AG04449 (cell line): ENCODE data around the gene NFS1.

Source experiments
- CTCF ChIA-PET: fragments of 350-600 bp; formaldehyde crosslinking; extraction: SDS; loops from one replicate; lab custom pipeline; 2021; ENCODE audit warnings: antibody characterized with exemption; lab: Yijun Ruan, JAX
- POLR2A ChIA-PET: fragments of 400-600, 350-600 bp; formaldehyde crosslinking; extraction: SDS; loops from one replicate; lab custom pipeline; 2020; ENCODE audit warnings: antibody characterized with exemption, inconsistent platforms; lab: Yijun Ruan, JAX
- DNase-seq: peaks from one replicate; pipeline ENCODE4 v3.0.0-alpha.2; 2010; ENCODE audit warnings: low read depth, low spot score
- H3K4me3 ChIP-seq: 2 replicates; pipeline ENCODE4 v1.5.1; 2011; ENCODE audit warnings: low read depth, mild to moderate bottlenecking, control low read depth, low read length
- CTCF ChIP-seq: IDR thresholded peaks from one replicate; pipeline ENCODE4 v1.5.1; 2011; ENCODE audit warnings: mild to moderate bottlenecking, moderate library complexity, low read length, control low read depth, inconsistent platforms; ENCODE audit not compliant: insufficient read depth; ENCODE audit errors: missing control alignments

Gene NFS1

GRCh38 chr20:35734374-35734773 is 35.2 kb upstream of the NFS1 start:
- H3K4me3 ChIP-seq = no peak overlapping the region
- CTCF ChIA-PET = interaction anchor here (1.2 kb wide), 1 partner anchor 20 kb away, joined by 4 read pairs; no protein-coding TSS in a partner anchor
- TF ChIP-seq CTCF = no peak

GRCh38 chr20:35732644-35732982 is 33.5 kb upstream of the NFS1 start:
- ChIA-PET CTCF (interaction anchor here (0.8 kb wide), 1 partner anchor 152 kb away, joined by 3 read pairs; no protein-coding TSS in a partner anchor), POLR2A (interaction anchor here (1.8 kb wide), 1 partner anchor 10 kb away, joined by 8 read pairs; the partner anchor contains the start of gene RBM39)
- no peak for TF ChIP-seq CTCF
- no peak overlapping the region for H3K4me3 ChIP-seq
- no peak for DNase-seq

More at GRCh38 chr20:35734374-35734773, 35.2 kb upstream of the NFS1 start:
- DNase-seq = no peak
- POLR2A ChIA-PET = interaction anchor here (1.4 to 2.3 kb wide), 3 partner anchors 8 to 150 kb away, joined by 3 to 8 read pairs (median 6); partner anchors contain the start of gene RBM39

GRCh38 chr20:35731862-35732643 is 32.9 kb upstream of the NFS1 start:
- ChIA-PET POLR2A (interaction anchor here (1.6 to 1.8 kb wide), 2 partner anchors 10 to 11 kb away, joined by 7 to 8 read pairs; partner anchors contain the start of gene RBM39), CTCF (interaction anchor here (0.8 to 2.9 kb wide), 6 partner anchors 10 to 153 kb away, joined by 3 to 12 read pairs (median 5); partner anchors contain the start of gene RBM39)
- no peak for DNase-seq
- TF ChIP-seq CTCF = no peak
- no peak overlapping the region for H3K4me3 ChIP-seq

GRCh38 chr20:35731469-35731788 is 32.3 kb upstream of the NFS1 start:
- no peak for DNase-seq
- POLR2A ChIA-PET = interaction anchor here (1.3 to 1.6 kb wide), 3 partner anchors 11 to 153 kb away, joined by 5 to 7 read pairs (median 7); partner anchors contain the start of gene RBM39
- no peak for TF ChIP-seq CTCF
- no peak overlapping the region for H3K4me3 ChIP-seq
- CTCF ChIA-PET = interaction anchor here (1.5 to 2.9 kb wide), 5 partner anchors 10 to 153 kb away, joined by 4 to 12 read pairs (median 5); partner anchors contain the start of gene RBM39

GRCh38 chr20:35730583-35731468 is 31.7 kb upstream of the NFS1 start:
- H3K4me3 ChIP-seq = no peak overlapping the region
- no peak for DNase-seq
- ChIA-PET CTCF (interaction anchor here (1.5 to 2.9 kb wide), 6 partner anchors 9 to 154 kb away, joined by 4 to 12 read pairs (median 5); partner anchors contain the start of gene RBM39), POLR2A (interaction anchor here (0.7 to 1.6 kb wide), 5 partner anchors 9 to 153 kb away, joined by 3 to 7 read pairs (median 5); partner anchors contain the start of gene RBM39)
- TF ChIP-seq CTCF = no peak
